BLaER1 treated with 17β-estradiol and CSF1 and Interleukin-3, amounts not matched to agents 10 nM and 100 nM (cell line): ENCODE data around the gene ATAD3A.

Experiments
- H3K27ac ChIP-seq, 11 experiments: shearing (Covaris generic); formaldehyde crosslinking; 2 replicates each; pipeline ENCODE4 v1.8.1; 2022
- H3K27me3 ChIP-seq, 11 experiments: shearing (Covaris generic); formaldehyde crosslinking; 2 replicates each; pipeline ENCODE4 v1.8.1; 2022
- H3K36me3 ChIP-seq, 11 experiments: shearing (Covaris generic); formaldehyde crosslinking; 2 replicates each; pipeline ENCODE4 v1.8.1; 2022
- H3K4me1 ChIP-seq, 10 experiments: shearing (Covaris generic); formaldehyde crosslinking; 2 replicates each; pipeline ENCODE4 v1.8.1; 2022
- H3K4me2 ChIP-seq, 11 experiments: shearing (Covaris generic); formaldehyde crosslinking; 2 replicates each; pipeline ENCODE4 v1.8.1; 2022
- H3K4me3 ChIP-seq, 10 experiments: shearing (Covaris generic); formaldehyde crosslinking; 2 replicates each; pipeline ENCODE4 v1.8.1; 2022
- H3K9ac ChIP-seq, 11 experiments: shearing (Covaris generic); formaldehyde crosslinking; 2 replicates each; pipeline ENCODE4 v1.8.1; 2022
- H3K9me3 ChIP-seq, 11 experiments: shearing (Covaris generic); formaldehyde crosslinking; replicated peaks in 1 of 11; 2 replicates each; pipeline ENCODE4 v1.8.1; 2022
- H4K20me1 ChIP-seq, 11 experiments: shearing (Covaris generic); formaldehyde crosslinking; 2 replicates each; pipeline ENCODE4 v1.8.1; 2022
- Cebpa-rat ChIP-seq, 11 experiments: shearing (Covaris generic); IDR thresholded peaks; 2 replicates each; pipeline ENCODE4 v1.8.1; 2022

The ATAD3A gene

GRCh38 chr1:1567152-1567875, 55.4 kb downstream of the ATAD3A start:
- peaks cover 100% of the 10 kb centered on the region in 11 experiments for H4K20me1 ChIP-seq
- peak overlapping the region in 1 of 11 experiments; percentile 41; a peak in 1 of 22 replicates for H3K9ac ChIP-seq
- no peaks in the 10 kb centered on the region for H3K27me3 ChIP-seq
- TF ChIP-seq Cebpa-rat (IDR thresholded peaks at IDR 0.05) = no peak
- H3K4me1 ChIP-seq = peaks cover 24 to 51% (median 33%) of the 10 kb centered on the region in 10 experiments; a peak in 19 of 20 replicates
- no peaks in the 10 kb centered on the region for H3K9me3 ChIP-seq
- no peak overlapping the region for H3K4me3 ChIP-seq
- peaks cover 88 to 99% (median 94%) of the 10 kb centered on the region in 11 experiments for H3K36me3 ChIP-seq
- no peak overlapping the region for H3K27ac ChIP-seq
- no peak overlapping the region for H3K4me2 ChIP-seq

- H3K36me3 ChIP-seq = peaks cover 82 to 99% (median 94%) of the 10 kb centered on the region in 11 experiments
These were observed 55.9 kb downstream of the ATAD3A start for GRCh38 chr1:1567891-1568291.

GRCh38 chr1:1569341-1569740, 57.4 kb downstream of the ATAD3A start:
- Histone ChIP-seq H3K27ac (no peak overlapping the region), H3K4me2 (no peak overlapping the region), H3K36me3 (peaks cover 68 to 91% (median 84%) of the 10 kb centered on the region in 11 experiments), H3K4me1 (peaks cover 17 to 47% (median 36%) of the 10 kb centered on the region in 10 experiments), H3K4me3 (no peak overlapping the region), H4K20me1 (peaks cover 93 to 99% (median 95%) of the 10 kb centered on the region in 11 experiments), H3K27me3 (no peaks in the 10 kb centered on the region), H3K9me3 (no peaks in the 10 kb centered on the region), H3K9ac (peak overlapping the region in 5 of 11 experiments; percentile 7 to 64 (median 26); a peak in 7 of 22 replicates)
- TF ChIP-seq Cebpa-rat (IDR thresholded peaks at IDR 0.05) = no peak

More at GRCh38 chr1:1567891-1568291, 55.9 kb downstream of the ATAD3A start:
- Histone ChIP-seq H3K27ac (no peak overlapping the region), H3K27me3 (no peaks in the 10 kb centered on the region), H3K4me2 (no peak overlapping the region), H3K4me3 (no peak overlapping the region), H3K9ac (peak overlapping the region in 3 of 11 experiments; percentile 10 to 41 (median 41); a peak in 3 of 22 replicates), H3K9me3 (no peaks in the 10 kb centered on the region), H4K20me1 (peaks cover 100% of the 10 kb centered on the region in 11 experiments), H3K4me1 (peaks cover 22 to 49% (median 36%) of the 10 kb centered on the region in 10 experiments)
- TF ChIP-seq Cebpa-rat (IDR thresholded peaks at IDR 0.05) = no peak

GRCh38 chr1:1573843-1574720, 62.1 kb downstream of the ATAD3A start:
- Histone ChIP-seq H3K9me3 (no peaks in the 10 kb centered on the region), H3K4me3 (peak overlapping the region; percentile 88 to 100 (median 98)), H3K4me2 (peak overlapping the region; percentile 85 to 99 (median 97)), H3K4me1 (peaks cover 22 to 55% (median 39%) of the 10 kb centered on the region in 10 experiments), H4K20me1 (peaks cover 45 to 52% (median 47%) of the 10 kb centered on the region in 11 experiments), H3K27ac (peak overlapping the region; percentile 97 to 100 (median 98)), H3K36me3 (peaks cover 26 to 44% (median 38%) of the 10 kb centered on the region in 11 experiments; a peak in 21 of 22 replicates), H3K9ac (peak overlapping the region; percentile 93 to 100 (median 99)), H3K27me3 (peaks cover 0 to 31% (median 20%) of the 10 kb centered on the region in 11 experiments; a peak in 14 of 22 replicates)
- TF ChIP-seq Cebpa-rat (IDR thresholded peaks at IDR 0.05) = no peak

GRCh38 chr1:1574721-1575537, 63.0 kb downstream of the ATAD3A start, which contains the start of gene SSU72:
Gene SSU72 (minus strand): TSS chr1:1574863. CDS start chr1:1574557, 306 bp downstream.
- H3K27me3 ChIP-seq = peaks cover 0 to 39% (median 29%) of the 10 kb centered on the region in 11 experiments; a peak in 14 of 22 replicates
- peaks cover 22 to 47% (median 36%) of the 10 kb centered on the region in 10 experiments for H3K4me1 ChIP-seq
- TF ChIP-seq Cebpa-rat (IDR thresholded peaks at IDR 0.05) = no peak

GRCh38 chr1:1577367-1578011, 65.5 kb downstream of the ATAD3A start:
- Histone ChIP-seq H3K4me3 (no peak overlapping the region), H3K4me2 (no peak overlapping the region), H4K20me1 (peaks cover 11 to 18% (median 13%) of the 10 kb centered on the region in 11 experiments), H3K9me3 (no peaks in the 10 kb centered on the region), H3K36me3 (peaks cover 0 to 11% (median 7%) of the 10 kb centered on the region in 11 experiments; a peak in 13 of 22 replicates), H3K27ac (no peak overlapping the region), H3K27me3 (peaks cover 0 to 55% (median 42%) of the 10 kb centered on the region in 11 experiments; a peak in 16 of 22 replicates), H3K9ac (0 out of 22 replicates have a peak overlapping the region, but pooled peaks of 1 of the 11 experiments have one; percentile 14), H3K4me1 (peaks cover 18 to 24% (median 21%) of the 10 kb centered on the region in 10 experiments)
- TF ChIP-seq Cebpa-rat (IDR thresholded peaks at IDR 0.05) = no peak

More at GRCh38 chr1:1574721-1575537, 63.0 kb downstream of the ATAD3A start, which contains the start of gene SSU72:
- peak within 1 kb of the TSS; percentile 97 to 100 (median 98) for H3K27ac ChIP-seq
- peaks cover 37 to 44% (median 39%) of the 10 kb centered on the region in 11 experiments for H4K20me1 ChIP-seq
- H3K36me3 ChIP-seq = peaks cover 17 to 35% (median 30%) of the 10 kb centered on the region in 11 experiments; a peak in 21 of 22 replicates
- H3K4me3 ChIP-seq = peak within 1 kb of the TSS; percentile 88 to 100 (median 98)
- H3K4me2 ChIP-seq = peak within 1 kb of the TSS; percentile 85 to 100 (median 97)
- peak within 1 kb of the TSS; percentile 93 to 100 (median 99) for H3K9ac ChIP-seq
- no peaks in the 10 kb centered on the region for H3K9me3 ChIP-seq

- Histone ChIP-seq H3K9ac (no peak overlapping the region), H3K4me2 (no peak overlapping the region)
- TF ChIP-seq Cebpa-rat (IDR thresholded peaks at IDR 0.05) = no peak
These were observed 66.5 kb downstream of the ATAD3A start for GRCh38 chr1:1578371-1578940.

More at GRCh38 chr1:1578371-1578940, 66.5 kb downstream of the ATAD3A start:
- H3K9me3 ChIP-seq = no peaks in the 10 kb centered on the region
- peaks cover 0 to 57% (median 42%) of the 10 kb centered on the region in 11 experiments; a peak in 16 of 22 replicates for H3K27me3 ChIP-seq
- no peak overlapping the region for H3K4me3 ChIP-seq
- H3K36me3 ChIP-seq = peaks cover 0 to under 1% (median 0%) of the 10 kb centered on the region in 11 experiments; a peak in 1 of 22 replicates
- no peak overlapping the region for H3K27ac ChIP-seq
- H3K4me1 ChIP-seq = peaks cover 9 to 14% (median 11%) of the 10 kb centered on the region in 10 experiments
- H4K20me1 ChIP-seq = peaks cover 1 to 8% (median 3%) of the 10 kb centered on the region in 11 experiments
